ENCODE measurements around the gene GRID1.

Gene GRID1

DNA sequence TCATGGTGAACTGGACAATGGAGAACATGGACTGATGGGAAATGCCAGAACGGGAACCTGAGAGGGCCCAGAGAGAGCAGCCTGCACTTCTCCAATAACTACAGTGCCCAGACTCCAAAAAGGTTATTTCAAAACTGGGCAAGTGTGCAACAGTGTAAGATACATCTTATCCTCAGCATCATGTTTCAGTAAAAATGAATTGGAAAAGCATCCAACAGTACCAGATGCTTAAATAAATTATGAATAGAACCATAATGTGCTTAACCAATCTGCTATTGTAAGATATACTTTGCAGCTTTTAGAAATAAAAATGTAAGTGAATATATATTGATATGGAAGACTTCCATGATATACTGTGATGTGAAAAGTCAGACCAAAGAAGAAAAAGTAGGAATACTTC is 303.3 kb downstream of the GRID1 start:
- no peaks in the 10 kb centered on the region for H3K9me3 Mint-ChIP-seq
- H3K27me3 Mint-ChIP-seq (ENCODE audit: low read depth) = no peaks in the 10 kb centered on the region
- H3K4me1 Mint-ChIP-seq (ENCODE audit: low read depth) = no peaks in the 10 kb centered on the region
- no peak overlapping the region for H3K27ac Mint-ChIP-seq
- H3K36me3 Mint-ChIP-seq (ENCODE audit: low read depth) = no peaks in the 10 kb centered on the region
- no peak overlapping the region for H3K4me3 Mint-ChIP-seq

DNA sequence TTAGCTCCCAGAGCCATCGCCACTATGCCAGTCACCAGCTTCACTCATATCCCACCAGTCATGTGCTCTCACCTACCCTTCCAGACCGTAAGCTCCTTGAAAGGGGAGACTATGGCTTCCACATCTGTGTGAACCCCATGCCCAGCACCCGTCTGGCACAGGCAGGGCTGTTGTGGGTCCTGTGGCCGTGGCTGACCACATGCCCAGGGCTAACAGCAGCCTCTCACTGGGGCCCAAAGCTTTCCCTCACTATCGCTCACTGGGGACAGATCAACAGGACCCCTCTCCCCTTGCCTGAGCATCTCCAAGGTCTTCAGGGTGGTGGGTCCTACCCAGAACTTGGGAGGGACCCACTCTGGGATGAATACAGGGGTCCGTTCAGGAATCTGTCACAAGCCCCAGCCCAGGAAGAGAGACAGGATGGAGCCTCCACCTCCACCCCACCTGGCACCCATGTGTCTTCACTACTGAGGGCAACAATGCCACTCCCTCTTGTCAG is 303.9 kb downstream of the GRID1 start:
- Mint-ChIP-seq H3K4me1 (ENCODE audit: low read depth) (no peaks in the 10 kb centered on the region), H3K27ac (no peak overlapping the region), H3K36me3 (ENCODE audit: low read depth) (no peaks in the 10 kb centered on the region), H3K4me3 (no peak overlapping the region), H3K27me3 (ENCODE audit: low read depth) (no peaks in the 10 kb centered on the region), H3K9me3 (no peaks in the 10 kb centered on the region)

DNA sequence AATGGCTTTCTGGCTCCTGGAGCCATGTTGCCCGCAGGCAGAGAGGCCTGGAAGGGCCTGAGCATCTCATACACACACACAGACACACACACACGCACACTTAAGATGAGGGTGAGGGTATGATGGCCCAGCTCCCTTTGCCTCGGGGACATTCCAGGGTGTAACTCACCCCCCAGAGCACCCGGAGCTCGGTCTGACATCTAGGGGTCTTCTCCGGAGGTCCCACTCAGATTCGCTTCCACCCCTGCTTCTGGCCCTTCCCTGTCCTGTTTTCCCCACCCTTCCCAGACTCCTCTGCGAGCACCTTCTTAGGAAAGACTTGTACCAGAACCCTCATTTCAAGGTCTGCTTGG is 304.4 kb downstream of the GRID1 start:
- Mint-ChIP-seq H3K27me3 (ENCODE audit: low read depth) (no peaks in the 10 kb centered on the region), H3K27ac (no peak overlapping the region), H3K4me1 (ENCODE audit: low read depth) (no peaks in the 10 kb centered on the region), H3K4me3 (no peak overlapping the region), H3K9me3 (no peaks in the 10 kb centered on the region), H3K36me3 (ENCODE audit: low read depth) (no peaks in the 10 kb centered on the region)

DNA sequence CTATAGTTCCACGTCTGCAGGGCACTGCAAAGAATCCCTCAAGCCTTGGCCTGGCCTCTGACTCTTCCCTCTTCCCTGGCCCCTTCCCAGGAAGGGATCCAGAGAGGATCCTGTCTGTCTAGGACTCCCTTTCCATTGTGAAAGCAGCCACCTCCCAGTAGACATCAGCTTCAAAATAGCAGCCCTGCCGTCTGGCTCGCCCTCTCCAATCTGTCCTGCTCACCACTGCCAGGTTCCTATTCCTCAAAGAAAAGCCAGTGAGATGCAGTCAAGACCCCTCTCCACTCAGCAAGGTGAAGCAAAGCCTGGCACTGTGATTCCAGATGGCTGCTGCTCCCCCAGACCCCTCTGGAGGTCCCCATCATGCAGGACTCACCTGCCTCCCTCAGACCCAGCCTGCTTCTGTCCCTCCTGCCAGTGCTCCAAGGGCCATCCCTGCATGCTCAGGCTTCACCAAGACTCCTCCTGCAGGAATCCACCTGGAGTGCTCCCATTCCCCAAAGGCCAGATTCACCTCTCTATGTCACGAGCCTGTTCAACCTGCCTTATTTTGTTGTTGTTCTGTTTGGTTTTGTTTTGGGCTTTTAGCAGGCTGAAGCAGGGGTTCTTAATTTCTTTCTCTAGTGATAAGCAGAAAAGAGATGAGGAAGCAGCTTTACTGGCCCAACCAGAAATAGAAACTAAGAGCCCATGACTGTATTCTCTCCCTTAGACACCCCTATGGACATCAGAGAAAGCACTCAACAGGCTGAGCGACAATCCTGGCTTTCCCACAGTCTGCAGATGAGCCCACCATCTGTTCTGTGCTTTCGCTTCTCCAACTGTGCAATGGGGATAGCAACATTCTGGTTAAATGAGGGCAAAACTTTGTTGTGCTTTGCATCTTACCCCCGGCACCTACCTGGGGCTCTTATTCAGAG is 305.1 kb downstream of the GRID1 start:
- H3K27ac Mint-ChIP-seq = no peak overlapping the region
- no peak overlapping the region for H3K4me3 Mint-ChIP-seq
- no peaks in the 10 kb centered on the region for H3K27me3 Mint-ChIP-seq (ENCODE audit: low read depth)
- H3K4me1 Mint-ChIP-seq (ENCODE audit: low read depth) = no peaks in the 10 kb centered on the region
- no peaks in the 10 kb centered on the region for H3K9me3 Mint-ChIP-seq
- no peaks in the 10 kb centered on the region for H3K36me3 Mint-ChIP-seq (ENCODE audit: low read depth)

DNA sequence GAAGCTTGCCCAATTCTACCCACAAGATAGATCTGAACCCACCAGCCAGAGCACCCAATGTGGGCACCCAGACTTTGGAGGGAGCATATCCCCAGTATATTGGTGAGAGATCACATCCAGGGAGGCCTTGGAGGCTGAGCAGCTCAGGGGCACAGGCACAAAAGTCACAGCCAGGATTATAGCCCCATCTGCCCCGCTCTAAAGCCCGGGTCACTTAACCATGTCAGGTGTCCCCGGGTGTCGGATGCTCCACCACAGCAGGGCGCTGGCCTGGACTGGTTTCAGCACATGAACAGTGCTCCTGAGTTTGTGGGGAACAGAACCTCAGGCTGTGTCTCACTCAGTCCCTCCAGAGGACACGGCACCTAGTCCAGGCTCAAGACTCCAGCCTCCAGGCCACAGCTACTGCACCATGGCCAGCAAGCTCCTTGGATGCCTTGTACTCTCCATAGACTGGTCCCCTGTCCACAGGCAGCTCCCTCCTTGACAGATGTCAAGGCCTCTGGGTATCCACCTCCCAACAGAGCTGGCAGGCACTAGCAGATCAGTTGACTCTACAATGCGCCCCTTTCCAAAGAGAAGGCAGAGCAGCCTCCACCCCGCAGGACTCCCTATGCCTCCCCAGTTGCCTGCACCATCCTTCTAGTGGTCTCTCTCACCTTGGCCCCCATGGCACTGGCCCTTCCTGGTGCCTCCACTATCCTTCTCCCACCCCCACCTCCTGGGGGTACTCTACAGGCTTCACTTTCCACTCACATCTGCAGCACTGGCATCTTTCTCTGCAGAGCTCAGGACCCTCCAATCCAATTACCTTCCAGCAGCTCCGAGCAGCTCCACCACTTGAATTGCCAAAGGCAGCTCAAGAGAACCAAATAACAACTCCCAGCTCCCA is 306.0 kb downstream of the GRID1 start:
- Mint-ChIP-seq H3K4me1 (ENCODE audit: low read depth) (no peaks in the 10 kb centered on the region), H3K27ac (no peak overlapping the region), H3K4me3 (no peak overlapping the region), H3K9me3 (no peaks in the 10 kb centered on the region), H3K27me3 (ENCODE audit: low read depth) (peaks cover 6% of the 10 kb centered on the region), H3K36me3 (ENCODE audit: low read depth) (no peaks in the 10 kb centered on the region)

DNA sequence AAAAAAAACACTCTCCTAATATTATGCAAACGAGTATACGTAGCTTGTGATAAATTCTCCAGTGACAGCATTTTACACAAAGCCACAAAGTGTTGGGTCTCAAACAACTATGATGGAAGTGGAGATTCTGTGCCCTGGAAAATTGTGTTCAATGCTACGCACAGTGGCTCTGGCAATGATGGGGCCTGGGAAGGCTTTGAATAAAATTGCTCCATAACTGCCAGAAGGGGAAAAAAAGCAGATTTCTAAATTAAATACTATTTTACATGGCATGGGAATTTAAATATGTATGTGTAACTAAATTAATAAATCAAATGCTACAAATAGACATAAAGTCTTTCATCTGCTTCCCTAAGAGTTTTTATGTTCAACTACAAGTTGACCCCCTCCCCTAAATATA is 306.7 kb downstream of the GRID1 start:
- H3K36me3 Mint-ChIP-seq (ENCODE audit: low read depth) = no peaks in the 10 kb centered on the region
- H3K27ac Mint-ChIP-seq = no peak overlapping the region
- H3K27me3 Mint-ChIP-seq (ENCODE audit: low read depth) = peaks cover 6% of the 10 kb centered on the region
- no peak overlapping the region for H3K4me3 Mint-ChIP-seq
- H3K4me1 Mint-ChIP-seq (ENCODE audit: low read depth) = no peaks in the 10 kb centered on the region
- no peaks in the 10 kb centered on the region for H3K9me3 Mint-ChIP-seq

DNA sequence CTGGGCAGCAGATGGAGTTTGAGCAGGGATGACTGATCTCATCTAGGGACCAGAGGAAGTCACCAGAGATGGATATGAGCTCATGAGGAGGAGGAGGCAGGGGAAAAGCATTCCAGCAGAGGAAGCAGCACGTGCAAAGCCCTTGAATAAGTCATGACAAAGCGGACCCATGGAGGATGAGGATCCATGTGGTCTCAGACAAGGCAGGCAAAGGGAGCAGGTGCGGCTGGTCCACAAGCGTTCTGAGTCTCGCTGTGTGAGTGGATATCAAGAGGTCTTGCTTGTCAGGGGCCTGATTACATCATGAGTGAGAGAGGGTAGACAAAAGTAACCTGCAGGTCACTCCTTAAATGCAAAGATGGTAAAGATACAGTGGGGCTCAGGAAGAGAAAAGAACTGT is 307.6 kb downstream of the GRID1 start:
- H3K4me3 Mint-ChIP-seq = no peak overlapping the region
- H3K9me3 Mint-ChIP-seq = no peaks in the 10 kb centered on the region
- H3K4me1 Mint-ChIP-seq (ENCODE audit: low read depth) = no peaks in the 10 kb centered on the region
- no peak overlapping the region for H3K27ac Mint-ChIP-seq
- no peaks in the 10 kb centered on the region for H3K36me3 Mint-ChIP-seq (ENCODE audit: low read depth)
- peaks cover 6% of the 10 kb centered on the region for H3K27me3 Mint-ChIP-seq (ENCODE audit: low read depth)

DNA sequence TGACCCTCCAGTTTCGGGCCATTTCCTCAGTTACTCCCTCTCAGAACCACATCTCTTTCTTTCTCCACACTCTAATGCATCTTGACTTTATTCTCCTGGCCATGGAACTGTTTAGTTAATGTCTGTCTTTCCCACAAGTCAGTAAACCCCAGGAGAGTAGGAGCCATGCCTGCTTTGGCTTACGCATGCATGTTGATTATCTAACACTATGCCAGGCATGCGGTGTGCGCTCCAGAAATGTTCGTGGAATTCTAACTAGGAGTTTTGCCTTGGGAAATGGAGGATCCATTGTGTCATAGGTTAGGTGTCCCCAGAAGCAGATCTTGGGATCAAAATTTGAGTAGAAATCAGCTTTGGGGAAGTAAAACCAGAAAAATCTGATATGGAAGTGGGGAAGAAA is 308.9 kb downstream of the GRID1 start:
- no peak overlapping the region for H3K4me3 Mint-ChIP-seq
- H3K4me1 Mint-ChIP-seq (ENCODE audit: low read depth) = no peaks in the 10 kb centered on the region
- no peak overlapping the region for H3K27ac Mint-ChIP-seq
- H3K36me3 Mint-ChIP-seq (ENCODE audit: low read depth) = no peaks in the 10 kb centered on the region
- peaks cover 6% of the 10 kb centered on the region for H3K27me3 Mint-ChIP-seq (ENCODE audit: low read depth)
- no peaks in the 10 kb centered on the region for H3K9me3 Mint-ChIP-seq

DNA sequence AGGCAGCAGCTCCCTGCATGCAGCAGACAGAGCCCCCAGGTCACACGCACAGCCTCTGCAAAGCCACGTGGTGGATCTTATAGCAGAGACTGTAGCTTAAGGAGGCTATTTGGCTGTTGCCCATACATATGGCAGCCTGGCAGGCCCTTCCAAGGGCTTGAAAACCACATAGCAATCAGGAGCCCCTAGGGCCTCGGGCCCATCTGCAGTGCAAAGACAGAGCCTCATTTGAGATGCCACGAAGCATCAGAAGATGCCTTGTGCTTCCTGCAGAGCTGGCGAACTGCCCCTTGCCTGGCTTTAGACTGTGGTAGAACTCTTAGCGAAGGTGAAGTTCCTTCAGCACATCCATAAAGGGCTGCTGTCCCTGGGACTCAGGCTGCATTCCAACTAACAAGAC is 309.9 kb downstream of the GRID1 start:
- Mint-ChIP-seq H3K27ac (no peak overlapping the region), H3K36me3 (ENCODE audit: low read depth) (no peaks in the 10 kb centered on the region), H3K9me3 (no peaks in the 10 kb centered on the region), H3K4me3 (no peak overlapping the region), H3K27me3 (ENCODE audit: low read depth) (peaks cover 6% of the 10 kb centered on the region), H3K4me1 (ENCODE audit: low read depth) (no peaks in the 10 kb centered on the region)

DNA sequence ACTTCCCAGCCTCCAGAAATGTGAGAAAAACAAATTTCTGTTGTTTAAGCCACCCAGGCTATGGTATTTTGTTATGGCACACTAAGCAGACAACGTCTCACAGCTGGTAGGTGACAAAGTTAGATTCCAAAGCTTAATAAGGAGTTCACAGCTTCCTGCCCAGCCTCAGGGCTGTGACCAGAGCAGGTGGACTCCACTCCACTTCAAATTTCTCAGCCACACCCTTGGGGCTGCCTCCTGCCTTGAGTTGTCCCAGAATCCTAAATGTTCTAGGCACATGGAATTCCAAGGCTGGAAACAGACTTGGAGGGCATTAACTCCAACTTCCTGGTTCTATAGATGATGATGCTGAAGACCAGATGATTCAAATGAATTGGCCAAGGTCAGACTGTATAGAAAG is 310.7 kb downstream of the GRID1 start:
- H3K36me3 Mint-ChIP-seq (ENCODE audit: low read depth) = no peaks in the 10 kb centered on the region

DNA sequence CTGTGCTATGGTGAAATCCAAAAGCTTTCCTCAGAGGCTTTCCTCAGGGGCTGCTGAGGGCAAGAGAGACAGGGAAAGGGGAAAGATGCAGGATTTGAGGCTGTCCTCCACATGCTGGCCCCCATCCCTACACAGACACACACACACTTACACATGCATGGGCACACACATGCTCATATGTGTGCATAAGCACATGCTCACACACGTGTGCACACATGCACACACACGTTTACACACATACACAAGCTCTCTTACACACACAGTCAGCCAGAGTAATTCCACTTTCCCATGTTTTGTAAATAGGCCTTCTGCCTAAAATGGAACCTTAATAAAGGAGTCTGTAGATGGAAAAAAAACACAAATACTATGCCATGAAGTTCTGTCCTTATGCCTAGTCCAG is 312.9 kb downstream of the GRID1 start:
- no peaks in the 10 kb centered on the region for H3K36me3 Mint-ChIP-seq (ENCODE audit: low read depth)
- no peak overlapping the region for H3K4me3 Mint-ChIP-seq
- H3K9me3 Mint-ChIP-seq = no peaks in the 10 kb centered on the region
- H3K4me1 Mint-ChIP-seq (ENCODE audit: low read depth) = no peaks in the 10 kb centered on the region
- H3K27me3 Mint-ChIP-seq (ENCODE audit: low read depth) = peaks cover 13% of the 10 kb centered on the region
- no peak overlapping the region for H3K27ac Mint-ChIP-seq

More for the DNA sequence above, 310.7 kb downstream of the GRID1 start:
- Mint-ChIP-seq H3K27ac (no peak overlapping the region), H3K4me3 (no peak overlapping the region), H3K9me3 (no peaks in the 10 kb centered on the region), H3K27me3 (ENCODE audit: low read depth) (peaks cover 6% of the 10 kb centered on the region), H3K4me1 (ENCODE audit: low read depth) (no peaks in the 10 kb centered on the region)

DNA sequence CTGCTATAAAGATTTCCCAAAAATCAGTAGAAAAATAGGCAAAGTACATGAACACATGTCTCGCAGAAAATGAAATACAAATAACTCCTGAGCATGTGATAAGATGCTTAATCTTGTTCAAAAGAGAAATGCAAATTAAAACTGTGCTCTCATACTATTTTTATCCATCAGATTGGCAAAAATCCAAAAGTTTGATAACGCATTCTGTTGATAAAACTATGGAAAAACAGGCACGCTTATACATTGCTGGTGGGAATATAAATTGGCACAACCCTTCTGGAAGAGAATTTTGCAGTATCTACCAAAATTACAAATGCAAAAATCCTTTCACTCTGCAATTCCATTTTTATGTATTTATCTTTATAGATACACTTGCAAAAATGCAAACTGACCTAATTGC is 315.0 kb downstream of the GRID1 start:
- Mint-ChIP-seq H3K9me3 (no peaks in the 10 kb centered on the region), H3K4me3 (no peak overlapping the region), H3K36me3 (ENCODE audit: low read depth) (no peaks in the 10 kb centered on the region), H3K27ac (no peak overlapping the region), H3K27me3 (ENCODE audit: low read depth) (peaks cover 18% of the 10 kb centered on the region), H3K4me1 (ENCODE audit: low read depth) (peaks cover 12% of the 10 kb centered on the region)

DNA sequence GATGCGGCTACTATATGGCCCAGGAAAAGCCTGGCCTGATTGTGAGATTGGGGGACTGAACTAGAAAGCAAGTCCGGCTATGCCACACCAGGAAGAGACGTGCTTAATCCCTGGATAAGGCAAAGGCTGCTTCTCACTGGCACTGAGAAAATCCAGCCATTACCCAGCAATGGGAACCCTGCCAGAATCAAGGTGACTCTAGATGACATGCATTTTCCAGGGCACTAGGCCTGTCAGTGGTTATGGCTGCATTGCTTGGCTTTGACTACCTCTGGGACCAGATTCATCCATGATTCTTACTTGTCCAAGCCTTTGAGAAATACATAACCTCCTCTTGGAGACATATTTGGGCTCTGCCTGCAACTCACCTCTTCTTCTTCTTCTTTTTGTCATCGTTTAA is 317.2 kb downstream of the GRID1 start:
- Mint-ChIP-seq H3K27me3 (ENCODE audit: low read depth) (peaks cover 21% of the 10 kb centered on the region), H3K36me3 (ENCODE audit: low read depth) (no peaks in the 10 kb centered on the region), H3K4me3 (no peak overlapping the region), H3K4me1 (ENCODE audit: low read depth) (peaks cover 12% of the 10 kb centered on the region), H3K27ac (no peak overlapping the region), H3K9me3 (no peaks in the 10 kb centered on the region)

DNA sequence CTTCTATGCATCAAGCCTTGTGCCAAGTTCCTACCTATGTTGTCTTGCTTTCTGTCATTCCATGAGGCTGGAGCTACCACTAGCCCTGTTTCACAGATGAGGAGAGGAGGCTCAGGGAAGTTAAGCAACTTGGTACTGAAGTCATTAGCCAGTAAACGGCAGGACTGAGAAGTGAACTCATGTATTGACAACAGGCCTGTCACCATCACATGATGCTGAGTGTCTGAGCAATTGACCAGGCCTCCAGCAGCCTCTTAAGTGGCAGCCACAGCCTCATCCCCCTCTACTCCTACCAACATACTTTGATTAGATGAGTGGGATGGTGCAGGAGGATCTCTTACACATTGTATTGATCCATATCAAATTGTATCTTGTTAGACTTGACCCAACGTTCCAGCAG is 317.6 kb downstream of the GRID1 start:
- H3K36me3 Mint-ChIP-seq (ENCODE audit: low read depth) = no peaks in the 10 kb centered on the region
- no peak overlapping the region for H3K27ac Mint-ChIP-seq
- peaks cover 12% of the 10 kb centered on the region for H3K4me1 Mint-ChIP-seq (ENCODE audit: low read depth)
- H3K4me3 Mint-ChIP-seq = no peak overlapping the region
- H3K27me3 Mint-ChIP-seq (ENCODE audit: low read depth) = peaks cover 21% of the 10 kb centered on the region
- no peaks in the 10 kb centered on the region for H3K9me3 Mint-ChIP-seq

DNA sequence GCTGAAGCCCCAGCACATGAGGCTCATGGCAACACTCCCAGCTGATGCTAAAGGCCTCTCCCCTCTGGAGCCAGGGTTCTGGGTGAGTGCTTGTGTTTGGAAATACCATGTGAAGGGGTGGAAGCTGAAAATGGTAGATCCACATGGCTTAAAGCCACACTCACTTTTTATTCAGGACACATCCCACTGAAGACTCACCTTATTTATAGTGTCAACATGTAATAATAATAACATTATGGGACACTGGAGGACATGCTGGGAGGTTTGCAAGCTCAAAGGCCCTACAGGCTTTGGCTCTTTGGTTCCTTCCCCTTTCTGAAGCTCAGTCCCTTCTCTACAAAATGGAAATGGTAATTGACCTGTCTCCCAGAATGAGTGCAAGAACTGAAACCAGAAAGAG is 318.0 kb downstream of the GRID1 start:
- Mint-ChIP-seq H3K9me3 (no peaks in the 10 kb centered on the region), H3K27me3 (ENCODE audit: low read depth) (peaks cover 21% of the 10 kb centered on the region), H3K4me1 (ENCODE audit: low read depth) (peaks cover 12% of the 10 kb centered on the region), H3K27ac (no peak overlapping the region), H3K36me3 (ENCODE audit: low read depth) (no peaks in the 10 kb centered on the region), H3K4me3 (no peak overlapping the region)
